ENCODE results near the gene CDC45.
"Not testable (repeated sequence)": the region's sequence is repeated elsewhere in the genome, so short reads cannot be mapped to it uniquely, and the experiment has no call there.

Gene CDC45, protein sequence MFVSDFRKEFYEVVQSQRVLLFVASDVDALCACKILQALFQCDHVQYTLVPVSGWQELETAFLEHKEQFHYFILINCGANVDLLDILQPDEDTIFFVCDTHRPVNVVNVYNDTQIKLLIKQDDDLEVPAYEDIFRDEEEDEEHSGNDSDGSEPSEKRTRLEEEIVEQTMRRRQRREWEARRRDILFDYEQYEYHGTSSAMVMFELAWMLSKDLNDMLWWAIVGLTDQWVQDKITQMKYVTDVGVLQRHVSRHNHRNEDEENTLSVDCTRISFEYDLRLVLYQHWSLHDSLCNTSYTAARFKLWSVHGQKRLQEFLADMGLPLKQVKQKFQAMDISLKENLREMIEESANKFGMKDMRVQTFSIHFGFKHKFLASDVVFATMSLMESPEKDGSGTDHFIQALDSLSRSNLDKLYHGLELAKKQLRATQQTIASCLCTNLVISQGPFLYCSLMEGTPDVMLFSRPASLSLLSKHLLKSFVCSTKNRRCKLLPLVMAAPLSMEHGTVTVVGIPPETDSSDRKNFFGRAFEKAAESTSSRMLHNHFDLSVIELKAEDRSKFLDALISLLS

GRCh38 chr22:19479355-19480172 lies at the start of gene CDC45:
CDC45 (plus strand) TSS chr22:19479920; CDS start chr22:19479969, 49 bp downstream.
- peak; percentile 99 for DNase-seq (ENCODE audit: low spot score)

DNA sequence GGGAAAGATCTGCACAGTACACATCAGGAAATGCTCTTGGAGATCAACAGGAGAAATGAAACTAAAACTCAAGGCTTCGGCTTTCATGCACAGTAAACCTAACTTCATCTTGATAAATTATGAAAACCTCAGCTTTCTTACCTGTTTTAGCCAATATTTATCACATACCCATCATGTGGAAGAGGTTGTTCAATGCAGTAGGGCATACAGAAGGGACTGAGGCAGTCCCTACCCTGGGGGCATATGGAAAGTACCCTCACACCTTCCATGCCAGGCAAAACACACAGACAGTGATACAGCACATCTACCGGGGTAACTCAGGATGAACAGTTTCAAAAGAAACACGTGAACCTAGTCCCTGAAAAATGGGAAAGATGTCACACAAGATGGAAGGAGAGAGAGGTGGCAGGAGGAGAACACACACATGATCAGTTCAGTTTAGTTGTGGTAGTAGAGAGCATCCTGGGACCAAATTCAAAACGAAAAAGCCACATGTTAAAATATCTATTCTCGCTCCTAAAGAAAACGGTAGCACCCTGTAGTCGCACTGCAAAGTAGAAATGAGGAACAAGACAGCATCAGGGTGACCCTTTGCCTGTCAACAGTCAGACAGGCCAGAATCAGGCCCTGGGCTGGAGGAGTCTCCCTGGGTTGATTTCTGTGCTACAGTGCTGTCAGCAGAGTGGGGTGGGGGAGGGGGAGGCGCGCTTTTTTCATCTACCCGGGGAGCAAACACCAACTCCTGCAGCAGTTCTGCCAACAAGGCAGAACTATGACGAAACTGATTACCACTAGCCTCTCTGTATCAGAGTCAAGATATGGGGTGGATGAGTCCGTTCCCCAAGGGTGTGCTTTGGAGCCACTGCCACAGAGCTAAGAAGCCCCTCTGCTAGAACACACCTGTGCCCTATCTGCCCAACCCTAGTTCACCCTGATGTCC lies 49.5 kb upstream of the CDC45 start:
- peak; percentile 48 for DNase-seq (ENCODE audit: low spot score)

DNA sequence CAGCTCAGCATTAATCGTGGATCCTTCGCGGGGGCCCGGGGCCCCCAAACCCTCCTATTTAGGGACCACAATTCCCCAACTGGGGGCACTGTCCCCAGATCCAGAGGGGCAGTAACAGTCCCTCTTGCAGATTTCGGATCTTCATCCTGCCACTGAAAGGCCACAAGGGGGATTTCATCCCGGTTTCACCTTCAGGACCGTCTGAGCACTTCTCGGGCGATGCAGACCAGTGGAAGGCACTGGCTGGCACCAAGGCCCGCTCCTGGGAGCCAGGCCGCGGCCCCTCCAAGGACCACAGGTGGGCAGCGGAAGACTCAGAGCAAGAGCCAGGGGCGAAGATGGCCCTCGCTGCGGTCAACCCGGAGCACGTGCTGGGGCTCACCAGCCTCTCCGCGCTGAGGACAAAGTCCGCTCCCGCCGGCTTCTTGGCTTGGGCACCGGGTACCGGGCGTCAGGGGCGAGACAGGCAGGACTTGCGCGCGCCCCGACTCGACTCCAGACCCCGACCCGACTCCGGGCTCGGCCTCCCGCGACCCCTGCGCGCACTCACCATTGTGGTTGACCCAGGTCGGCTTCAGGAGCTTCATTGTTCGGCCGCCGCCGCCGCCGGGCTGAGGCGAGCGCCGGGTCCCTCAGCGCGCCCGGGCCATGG lies 48.7 kb upstream of the CDC45 start:
- DNase-seq (ENCODE audit: low spot score): peak; percentile 36

GRCh38 chr22:19431649-19432132 lies 48.0 kb upstream of the CDC45 start, which contains the start of gene HIRA:
HIRA (minus strand) TSS chr22:19431733; CDS start chr22:19431476, 257 bp downstream.
- DNase-seq (ENCODE audit: low spot score): peak; percentile 76

GRCh38 chr22:19432133-19432851 lies 47.4 kb upstream of the CDC45 start, which contains the start of gene MRPL40:
MRPL40 (plus strand) TSS chr22:19432545; CDS start chr22:19432555, 10 bp downstream.
- peak; percentile 93 for DNase-seq (ENCODE audit: low spot score)

DNA sequence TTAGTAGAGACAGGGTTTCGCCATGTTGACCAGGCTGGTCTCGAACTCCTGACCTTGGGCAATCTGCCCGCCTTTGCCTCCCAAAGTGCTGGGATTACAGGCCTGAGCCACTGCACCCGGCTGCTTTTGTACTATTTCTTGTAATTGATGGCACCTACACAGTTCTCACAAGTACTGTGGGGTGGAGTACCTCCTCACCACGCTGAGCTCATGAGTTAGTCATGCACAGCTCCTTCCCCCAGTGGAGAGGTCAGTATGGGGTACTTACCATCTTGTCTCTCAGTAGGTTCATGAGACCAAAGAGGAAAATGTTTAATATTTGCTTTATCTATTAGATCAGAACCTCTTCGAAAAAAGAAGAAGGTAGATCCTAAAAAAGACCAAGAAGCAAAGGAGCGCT lies 45.3 kb upstream of the CDC45 start:
- no peak for DNase-seq (ENCODE audit: low spot score)

DNA sequence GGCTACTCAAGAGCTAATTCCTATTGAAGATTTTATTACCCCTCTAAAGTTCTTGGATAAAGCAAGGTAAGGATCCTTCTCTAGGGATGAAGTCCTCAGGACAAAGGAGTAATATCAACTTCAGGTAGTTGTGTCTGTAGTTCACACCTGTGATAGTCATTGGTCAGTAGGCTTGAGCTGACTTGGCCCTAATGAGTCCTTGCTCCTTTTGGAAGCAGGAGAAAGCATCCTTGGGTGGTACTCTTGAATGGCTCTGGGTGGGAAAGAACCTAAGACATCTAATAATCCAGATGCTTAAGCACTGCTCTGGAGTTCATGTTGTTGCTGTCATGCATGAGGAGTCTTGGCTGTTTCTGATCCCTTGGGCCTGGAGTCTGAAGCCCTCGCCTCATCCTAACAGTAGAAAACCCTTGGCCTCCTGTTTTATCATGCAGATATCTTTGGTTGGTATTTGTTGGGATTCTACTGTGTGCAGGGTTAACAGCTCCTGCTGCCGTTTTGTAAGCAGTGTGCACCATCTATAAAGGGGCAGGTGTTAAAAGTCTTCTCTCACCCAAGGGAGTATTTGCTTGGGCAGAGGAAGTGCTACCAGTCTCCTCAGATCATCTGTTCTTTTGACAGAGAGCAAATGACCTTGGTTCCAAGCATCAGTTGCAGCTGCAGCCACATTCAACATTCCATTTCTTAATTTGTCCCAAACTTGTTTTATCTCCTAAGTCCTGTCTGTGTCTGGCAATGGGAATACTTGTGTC lies 44.7 kb upstream of the CDC45 start:
- DNase-seq (ENCODE audit: low spot score): no peak

GRCh38 chr22:19436444-19437161 lies 43.1 kb upstream of the CDC45 start:
- DNase-seq (ENCODE audit: low spot score): not testable (repeated sequence)

DNA sequence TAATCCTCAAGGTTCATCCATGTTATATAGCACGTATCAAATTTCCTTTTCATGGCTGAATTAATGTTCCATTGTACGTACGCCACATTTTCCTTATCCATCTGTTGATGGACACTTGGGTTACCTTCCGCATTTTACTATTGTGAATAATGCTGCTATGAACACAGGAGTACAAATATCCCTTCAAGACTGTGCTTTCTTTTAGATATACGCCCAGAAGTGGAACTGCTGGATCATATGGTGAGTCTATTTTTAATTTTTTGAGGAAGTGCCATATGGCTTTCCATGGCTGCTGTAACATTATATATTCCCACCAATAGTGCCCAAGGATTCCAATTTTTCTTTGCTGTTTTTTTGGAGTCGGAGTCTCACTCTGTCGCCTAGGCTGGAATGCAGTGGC lies 41.4 kb upstream of the CDC45 start:
- no peak for DNase-seq (ENCODE audit: low spot score)

DNA sequence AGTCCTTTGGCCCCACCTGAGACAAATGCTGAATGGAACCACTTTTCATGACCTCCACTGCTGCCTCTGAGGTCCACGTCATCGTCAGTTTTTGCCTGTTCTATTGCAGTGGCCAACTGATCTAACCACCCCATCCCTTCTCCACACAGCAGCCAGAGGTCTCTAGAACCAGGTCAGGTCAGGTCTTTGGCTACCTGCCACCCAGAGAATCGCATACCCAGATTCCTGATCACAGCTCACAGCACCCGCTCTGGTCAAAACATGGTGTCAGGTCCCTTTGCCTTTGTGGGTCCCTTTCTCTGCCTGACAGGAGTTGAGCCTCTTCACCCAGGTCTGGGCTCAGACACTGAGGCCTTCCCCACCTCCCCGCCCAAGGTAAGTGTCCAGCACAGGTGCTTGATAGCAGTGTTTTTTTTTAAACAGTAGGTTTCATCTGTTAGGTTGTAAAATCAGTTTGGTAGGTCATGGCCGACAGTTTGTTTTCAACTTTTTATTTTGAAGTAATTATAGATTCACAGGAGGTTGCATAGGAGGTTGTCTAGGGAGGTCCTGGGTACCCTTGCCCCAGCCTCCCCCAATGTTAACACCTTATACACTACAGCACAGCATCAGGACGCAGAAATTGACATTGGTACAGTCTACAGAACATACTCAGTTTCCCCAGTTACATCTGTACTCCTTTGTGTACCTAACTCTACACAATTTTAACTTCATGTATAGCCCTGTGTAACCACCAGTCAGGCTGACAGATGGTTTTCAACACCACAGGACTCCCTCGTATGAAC lies 39.1 kb upstream of the CDC45 start:
- DNase-seq (ENCODE audit: low spot score): no peak

DNA sequence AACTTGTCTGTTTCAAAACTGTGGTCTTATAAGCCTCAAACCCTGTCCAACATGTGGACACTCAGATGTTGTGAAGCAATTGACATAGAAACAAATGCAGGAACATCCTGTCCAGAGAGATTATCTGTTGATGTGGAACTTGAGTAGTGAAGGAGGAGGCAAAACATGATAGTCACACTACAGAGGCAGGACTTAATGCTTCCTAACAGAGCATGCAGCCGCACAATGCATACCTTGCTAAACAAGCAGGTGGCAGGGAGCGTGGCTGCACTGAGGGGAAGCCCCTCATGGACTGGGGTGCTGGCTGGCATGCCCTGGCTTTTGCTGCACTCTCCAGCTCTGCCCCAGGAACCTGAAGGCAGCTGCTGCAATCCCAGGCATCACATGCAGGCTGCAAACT lies 37.6 kb upstream of the CDC45 start:
- DNase-seq (ENCODE audit: low spot score): no peak

- DNase-seq (ENCODE audit: low spot score): no peak
Observed at GRCh38 chr22:19443544-19444211, 36.0 kb upstream of the CDC45 start.

GRCh38 chr22:19445279-19445982 lies 34.3 kb upstream of the CDC45 start:
- not testable (repeated sequence) for DNase-seq (ENCODE audit: low spot score)

GRCh38 chr22:19446603-19447329 lies 33.0 kb upstream of the CDC45 start:
- DNase-seq (ENCODE audit: low spot score): peak; percentile 27

GRCh38 chr22:19447330-19448075 lies 32.2 kb upstream of the CDC45 start, which contains the start of gene C22orf39:
C22orf39 (minus strand) TSS chr22:19447711; CDS start chr22:19447688, 23 bp downstream.
- peak; percentile 98 for DNase-seq (ENCODE audit: low spot score)

Measured in hepatic stellate cell (primary cell).